NCI-H2227 (cell line): ENCODE results near the gene SNAI3.
A peak's percentile ranks its signal among the peaks of the same experiment; 100 is the strongest.
"Not testable (repeated sequence)": the region's sequence is repeated elsewhere in the genome, so short reads cannot be mapped to it uniquely, and the experiment has no call there.

Source experiments
- DNase-seq: peaks from one replicate; lab custom pipeline; 2025; ENCODE audit not compliant: unreplicated experiment; lab: John Stamatoyannopoulos, UW

SNAI3 gene

DNA sequence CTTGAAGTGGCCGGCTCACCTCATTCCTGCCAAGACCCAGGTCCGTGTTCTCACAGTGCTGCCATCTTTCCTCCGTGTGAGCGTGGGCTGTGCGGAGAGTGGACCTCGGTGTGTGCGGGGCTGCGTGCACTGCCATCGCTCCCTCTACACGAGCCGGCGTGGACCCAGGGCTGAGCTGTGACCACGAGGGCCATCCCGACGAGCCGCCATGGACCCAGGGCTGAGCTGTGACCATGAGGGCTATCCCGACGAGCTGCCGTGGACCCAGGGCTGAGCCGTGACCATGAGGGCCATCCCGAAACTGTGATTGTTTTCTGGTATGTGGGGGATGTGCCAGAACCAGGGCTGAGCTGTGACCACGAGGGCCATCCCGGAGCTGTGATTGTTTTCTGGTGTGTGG, 14.5 kb downstream of the SNAI3 start:
- no peak for DNase-seq

GRCh38 chr16:88669980-88670379, 16.3 kb downstream of the SNAI3 start:
- no peak for DNase-seq

- DNase-seq = not testable (repeated sequence)
Observed at GRCh38 chr16:88669493-88669892, 16.8 kb downstream of the SNAI3 start.

- no peak for DNase-seq
Observed at GRCh38 chr16:88667461-88667860, 18.8 kb downstream of the SNAI3 start.

DNA sequence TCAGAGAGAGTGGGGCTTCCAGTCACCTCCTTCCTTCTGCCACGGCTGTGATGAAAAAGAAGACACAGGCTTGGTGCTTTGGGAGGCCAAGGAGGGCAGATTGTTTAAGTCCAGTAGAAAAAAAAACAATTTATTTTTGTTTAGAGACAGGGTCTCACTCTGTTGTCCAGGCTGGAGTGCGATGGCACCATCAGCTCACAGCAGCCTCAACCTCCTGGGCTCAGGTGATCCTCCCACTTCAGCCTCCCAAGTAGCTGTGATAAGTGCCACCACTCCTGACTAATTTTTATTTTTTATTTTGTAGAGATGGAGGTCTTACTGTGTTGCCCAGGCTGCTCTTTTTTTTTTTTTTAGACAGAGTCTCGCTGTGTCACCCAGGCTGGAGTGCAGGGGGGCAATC, 20.7 kb downstream of the SNAI3 start:
- DNase-seq = no peak

GRCh38 chr16:88665148-88665547, 21.2 kb downstream of the SNAI3 start:
- no peak for DNase-seq

DNA sequence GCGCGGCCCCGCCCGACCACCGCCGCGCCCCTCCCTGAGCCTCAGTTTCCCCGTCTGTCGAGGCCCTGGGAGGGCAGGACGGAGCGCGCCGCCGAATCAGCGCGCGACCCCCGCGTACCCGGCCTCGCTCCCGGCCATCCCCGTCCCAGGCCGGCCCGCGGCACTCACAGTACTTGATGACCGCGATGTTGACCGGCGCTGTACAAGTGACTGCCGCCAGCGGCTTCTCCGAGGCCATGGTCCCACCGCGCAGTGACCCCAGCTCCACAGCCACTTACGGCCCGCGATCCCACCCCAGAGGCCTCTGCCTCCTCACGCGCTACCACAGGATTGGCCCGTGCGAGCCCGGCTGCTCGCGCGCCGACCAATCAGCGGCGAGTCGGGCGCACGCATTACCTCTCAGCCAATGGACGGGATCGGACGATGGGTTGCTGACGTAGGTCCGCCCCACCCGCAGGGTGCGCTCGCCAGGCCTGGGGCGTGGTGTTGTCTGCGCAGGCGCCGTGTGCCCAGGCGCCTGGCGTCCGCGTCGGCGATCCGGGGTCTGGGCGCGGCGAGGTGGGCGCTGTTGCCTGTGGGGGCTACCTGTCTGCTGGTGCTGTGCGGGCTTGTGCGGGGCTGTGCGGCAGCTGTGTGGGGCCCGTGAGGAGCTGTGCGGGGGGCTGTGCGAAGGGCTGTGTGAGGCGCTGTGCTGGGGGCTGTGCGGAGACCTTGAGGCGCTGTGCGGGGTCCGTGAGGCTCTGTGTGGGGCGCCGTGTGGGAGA, 23.3 kb downstream of the SNAI3 start, which contains the start of gene MVD:
Gene MVD (minus strand): TSS at position 249 of the 764 bp plus-strand sequence. CDS start 11 bp downstream, at position 238.
- peak; percentile 97 for DNase-seq

- no peak for DNase-seq
Observed at GRCh38 chr16:88662222-88662842, 24.0 kb downstream of the SNAI3 start.

DNA sequence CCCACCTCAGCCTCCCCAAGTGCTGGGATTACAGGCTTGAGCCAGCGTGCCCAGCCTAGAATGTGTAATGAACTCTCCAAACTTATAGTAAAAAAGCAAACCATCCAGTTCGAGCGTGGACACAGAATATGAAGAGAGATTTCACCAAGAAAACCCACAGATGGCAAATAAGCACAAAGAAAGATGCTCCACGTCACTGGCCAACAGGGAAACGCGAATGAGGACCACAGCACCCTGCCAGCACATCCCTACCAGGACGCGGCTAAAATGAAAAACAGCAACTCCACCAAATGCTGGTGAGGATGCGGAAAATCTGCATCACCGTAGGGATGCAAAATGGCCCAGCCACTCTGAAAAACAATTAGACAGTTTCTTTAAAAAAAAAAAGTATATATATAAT, 24.8 kb downstream of the SNAI3 start:
- no peak for DNase-seq

DNA sequence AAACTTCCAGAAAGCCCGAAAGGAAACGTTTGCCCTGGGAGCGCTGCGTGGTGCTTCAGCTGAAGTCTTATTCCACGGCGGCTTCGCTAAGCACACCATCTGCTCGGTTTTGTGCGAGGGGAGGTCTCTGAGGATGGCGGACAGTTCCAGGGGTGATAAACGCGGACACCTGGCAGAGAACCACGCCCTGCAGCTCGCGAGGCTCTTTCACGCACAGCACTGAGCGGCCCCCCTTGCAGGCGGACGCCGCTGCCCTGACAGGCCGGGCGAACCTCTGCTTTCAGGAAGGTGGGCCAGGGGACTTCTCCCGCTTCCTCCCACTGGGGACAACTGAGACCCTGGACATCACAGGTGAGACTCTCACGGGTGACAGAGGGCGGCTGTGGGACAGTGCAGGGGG, 27.1 kb downstream of the SNAI3 start:
- no peak for DNase-seq

- DNase-seq = no peak
Observed at GRCh38 chr16:88658714-88659113, 27.6 kb downstream of the SNAI3 start.

DNA sequence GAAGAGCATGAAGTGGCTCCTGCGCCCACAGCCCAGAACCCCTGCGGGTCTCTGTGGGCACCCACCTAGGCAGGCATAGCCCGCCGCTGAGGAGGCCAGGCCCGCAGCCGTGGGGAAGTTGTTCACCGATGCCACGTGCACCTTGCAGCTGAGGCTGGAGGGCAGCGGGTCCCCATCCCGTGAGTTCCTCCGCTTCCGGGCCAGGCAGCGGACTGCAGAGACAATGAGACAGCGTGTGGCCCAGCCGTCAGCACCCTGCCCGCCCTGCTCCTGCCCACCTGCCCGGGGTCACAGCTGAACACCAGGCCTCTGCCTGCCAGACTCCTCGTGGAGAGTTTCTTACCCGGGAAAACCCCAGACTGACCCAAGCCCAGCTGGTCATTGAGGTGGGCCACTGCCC, 28.9 kb downstream of the SNAI3 start:
- no peak for DNase-seq

DNA sequence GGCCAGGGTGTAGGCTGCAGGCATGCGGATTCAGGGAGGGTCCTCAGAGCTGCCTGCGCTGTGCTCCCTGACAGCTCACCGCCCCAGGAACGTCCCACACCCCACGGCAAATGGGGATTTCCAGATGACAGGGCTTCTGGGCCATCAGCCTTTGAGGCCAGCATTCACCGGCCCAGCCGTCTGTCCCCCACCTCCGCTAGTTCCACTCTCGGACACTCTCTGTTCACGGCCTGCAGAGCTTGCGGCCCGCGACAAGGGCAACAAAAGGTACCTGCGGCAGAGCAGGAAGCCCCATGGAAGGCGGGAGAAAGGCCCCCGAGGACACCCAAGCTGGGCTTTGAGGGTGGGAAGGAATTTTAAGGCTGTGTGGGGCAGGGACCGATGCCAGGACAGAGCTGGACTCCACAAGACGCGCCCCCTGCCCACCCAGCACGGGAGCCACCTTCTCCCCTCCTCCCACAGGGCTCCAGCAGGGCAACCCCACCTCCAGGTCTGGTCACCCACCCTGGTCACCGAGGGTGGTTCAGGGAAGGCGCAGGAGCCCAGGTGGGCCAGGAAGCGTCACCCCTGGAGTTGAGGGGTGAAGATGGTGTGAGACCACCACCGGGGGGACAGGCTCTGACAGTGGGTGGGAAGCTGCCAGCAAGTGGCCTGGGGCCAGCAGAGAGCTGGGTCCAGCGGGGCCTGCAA, 29.9 kb downstream of the SNAI3 start:
- DNase-seq = no peak

GRCh38 chr16:88655733-88656281, 30.5 kb downstream of the SNAI3 start:
- DNase-seq = no peak

GRCh38 chr16:88655053-88655732, 31.1 kb downstream of the SNAI3 start:
- DNase-seq = no peak

DNA sequence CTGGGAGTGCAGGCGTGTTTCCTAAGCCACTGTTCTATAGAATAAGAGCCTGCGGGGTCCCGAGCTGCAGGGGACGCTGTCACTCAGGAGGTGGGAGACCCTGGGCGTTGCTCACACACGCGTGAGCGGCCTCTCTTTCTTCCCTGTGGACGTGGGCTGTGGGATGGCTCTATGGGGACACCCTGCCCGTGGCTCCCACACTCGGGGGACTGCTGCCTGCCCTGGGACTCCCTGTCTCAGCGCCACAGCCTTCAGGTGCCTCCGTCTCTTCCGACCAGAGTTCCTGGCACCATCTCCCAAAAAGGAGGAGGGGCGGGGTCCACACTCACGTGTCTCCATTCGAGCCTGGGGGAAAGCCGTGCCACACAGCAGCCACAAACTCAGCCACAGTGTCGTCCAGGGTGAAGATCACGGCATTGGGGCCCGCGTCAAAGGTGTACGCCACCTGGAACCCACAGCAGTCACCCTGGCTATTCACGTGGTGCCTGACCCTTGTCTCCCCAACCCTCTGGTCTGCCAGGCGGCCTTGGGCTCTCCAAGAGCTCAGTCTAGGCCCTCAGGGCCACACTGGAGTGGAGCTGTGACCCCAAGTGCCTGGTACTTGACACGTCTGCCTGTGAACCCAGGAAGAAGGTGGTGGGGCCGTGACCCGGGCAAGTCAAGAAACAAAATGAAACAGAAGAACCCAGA, 31.8 kb downstream of the SNAI3 start:
- no peak for DNase-seq

- no peak for DNase-seq
Observed at GRCh38 chr16:88653596-88654362, 32.5 kb downstream of the SNAI3 start.

DNA sequence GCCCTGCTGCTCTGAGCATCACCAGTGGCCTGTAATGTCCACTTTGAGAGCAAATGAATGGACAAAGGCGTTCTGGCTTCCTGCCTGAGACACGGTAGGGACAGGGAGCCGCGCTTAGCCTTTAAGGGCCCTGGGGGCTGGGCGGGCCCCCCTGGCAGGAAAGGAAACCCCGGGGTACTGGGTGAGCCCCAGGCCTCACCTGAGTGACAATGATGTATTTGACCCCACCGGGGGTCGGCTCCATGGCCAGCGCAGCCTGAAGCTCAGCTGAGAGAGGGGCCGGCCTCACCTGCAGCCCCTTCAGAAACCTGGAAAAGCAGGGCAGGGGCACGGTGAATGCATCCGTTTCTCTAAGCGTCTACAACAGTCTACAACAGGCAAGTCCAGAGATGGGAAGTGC, 33.2 kb downstream of the SNAI3 start:
- no peak for DNase-seq

GRCh38 chr16:88652762-88653063, 33.6 kb downstream of the SNAI3 start:
- no peak for DNase-seq
